ENCODE results near the gene ENO4. TPM values are rescaled to one million over a fixed set of nuclear protein-coding genes. Genes with fewer than 3 reads are reported as not detected.

Gene ENO4
- total and polyA plus RNA-seq, 9 of the 15 experiments (the other 6 are each of a cell fraction or from before 2014, with no cell fraction given), result 0.07 TPM; not detected in 8

DNA sequence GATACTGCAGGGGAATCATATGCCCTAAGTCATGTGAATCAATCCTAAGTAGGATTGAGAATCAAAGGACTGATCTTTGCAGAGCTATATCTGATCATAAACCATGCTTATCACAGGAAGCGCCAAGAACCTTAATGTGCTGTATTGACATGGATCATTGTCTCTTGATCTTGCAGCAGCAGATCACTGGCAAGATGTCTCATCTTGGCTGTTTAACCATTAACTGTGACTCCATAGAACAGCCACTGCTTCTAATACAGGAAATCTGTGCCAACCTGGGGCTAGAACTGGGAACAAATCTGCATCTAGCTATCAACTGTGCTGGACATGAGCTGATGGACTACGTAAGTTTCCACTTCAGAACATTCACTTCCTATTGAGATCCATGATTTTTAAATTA lies 21.6 kb downstream of the ENO4 start:
- H3K27me3 ChIP-seq (ENCODE audit: control insufficient read depth in 2 of 2, insufficient read depth in 2 of 2, low read length in 2 of 2), result no peaks in the 10 kb centered on the region; a peak in 1 of 5 replicates
- no peaks in the 10 kb centered on the region for H3K79me2 ChIP-seq (ENCODE audit: control insufficient read depth, insufficient read depth, low read length)
- POLR2A ChIA-PET, result no interaction called here
- H2AFZ ChIP-seq (ENCODE audit: low read depth, low read length), result no peak overlapping the region
- no peaks in the 10 kb centered on the region for H3K9me3 ChIP-seq (replicated peaks; ENCODE audit: control insufficient read depth, insufficient read depth, low read depth, low read length)
- ATAC-seq (no peak), FAIRE-seq (no peak), DNase-seq (ENCODE audit: extremely low read depth in 1 of 4, low spot score in 3 of 4) (no peak)
- in situ Hi-C loops (cut with MboI) (no loop called here), intact Hi-C loops (cut with micrococcal nuclease) (no loop called here)
- H4K20me1 ChIP-seq (replicated peaks; ENCODE audit: control insufficient read depth, insufficient read depth, low read length), result no peaks in the 10 kb centered on the region
- H3K36me3 ChIP-seq (ENCODE audit: control insufficient read depth, insufficient read depth, low read length), result no peaks in the 10 kb centered on the region
- no peak overlapping the region for H3K4me3 ChIP-seq
- H3K4me2 ChIP-seq (ENCODE audit: insufficient read depth, low read length), result no peak overlapping the region
- CTCF ChIA-PET (ENCODE audit: low intra/inter-chr PET ratio), result no interaction called here
- H3K4me1 ChIP-seq (replicated peaks in 1 of 2; ENCODE audit: control insufficient read depth in 2 of 2, insufficient read depth in 2 of 2, low read length in 2 of 2), result no peaks in the 10 kb centered on the region
- 7% methylated on average over 1 of the region's 2 CpGs for WGBS (ENCODE audit: insufficient coverage, low coverage, missing lambda C conversion rate)
- no peaks in the 10 kb centered on the region for H3K9me1 ChIP-seq (ENCODE audit: control insufficient read depth, insufficient read depth, low read length)
- H3K27ac ChIP-seq (ENCODE audit: extremely low read depth, low read depth, low read length), result no peak overlapping the region
- no TSS peak for BruUV-seq (replicated peaks)
- H3K9ac ChIP-seq (ENCODE audit: insufficient read depth in 1 of 2, low read depth in 2 of 2, low read length in 2 of 2), result no peak overlapping the region
- TF ChIP-seq, protein P1, sequence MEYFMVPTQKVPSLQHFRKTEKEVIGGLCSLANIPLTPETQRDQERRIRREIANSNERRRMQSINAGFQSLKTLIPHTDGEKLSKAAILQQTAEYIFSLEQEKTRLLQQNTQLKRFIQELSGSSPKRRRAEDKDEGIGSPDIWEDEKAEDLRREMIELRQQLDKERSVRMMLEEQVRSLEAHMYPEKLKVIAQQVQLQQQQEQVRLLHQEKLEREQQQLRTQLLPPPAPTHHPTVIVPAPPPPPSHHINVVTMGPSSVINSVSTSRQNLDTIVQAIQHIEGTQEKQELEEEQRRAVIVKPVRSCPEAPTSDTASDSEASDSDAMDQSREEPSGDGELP (CRISPR knock-in tag; IDR thresholded peaks at IDR 0.05; ENCODE audit: borderline replicate concordance), result no peak
- TF ChIP-seq, protein P2, sequence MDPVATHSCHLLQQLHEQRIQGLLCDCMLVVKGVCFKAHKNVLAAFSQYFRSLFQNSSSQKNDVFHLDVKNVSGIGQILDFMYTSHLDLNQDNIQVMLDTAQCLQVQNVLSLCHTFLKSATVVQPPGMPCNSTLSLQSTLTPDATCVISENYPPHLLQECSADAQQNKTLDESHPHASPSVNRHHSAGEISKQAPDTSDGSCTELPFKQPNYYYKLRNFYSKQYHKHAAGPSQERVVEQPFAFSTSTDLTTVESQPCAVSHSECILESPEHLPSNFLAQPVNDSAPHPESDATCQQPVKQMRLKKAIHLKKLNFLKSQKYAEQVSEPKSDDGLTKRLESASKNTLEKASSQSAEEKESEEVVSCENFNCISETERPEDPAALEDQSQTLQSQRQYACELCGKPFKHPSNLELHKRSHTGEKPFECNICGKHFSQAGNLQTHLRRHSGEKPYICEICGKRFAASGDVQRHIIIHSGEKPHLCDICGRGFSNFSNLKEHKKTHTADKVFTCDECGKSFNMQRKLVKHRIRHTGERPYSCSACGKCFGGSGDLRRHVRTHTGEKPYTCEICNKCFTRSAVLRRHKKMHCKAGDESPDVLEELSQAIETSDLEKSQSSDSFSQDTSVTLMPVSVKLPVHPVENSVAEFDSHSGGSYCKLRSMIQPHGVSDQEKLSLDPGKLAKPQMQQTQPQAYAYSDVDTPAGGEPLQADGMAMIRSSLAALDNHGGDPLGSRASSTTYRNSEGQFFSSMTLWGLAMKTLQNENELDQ (CRISPR knock-in tag; IDR thresholded peaks at IDR 0.05; ENCODE audit: borderline replicate concordance), result no peak
- TF ChIP-seq E2F4 (CRISPR knock-in tag; IDR thresholded peaks at IDR 0.05; ENCODE audit: low read depth) (no peak), COPS2 (conservative IDR thresholded peaks at IDR 0.05) (no peak), EGR1 (conservative IDR thresholded peaks at IDR 0.05) (no peak), KLF16 (IDR thresholded peaks at IDR 0.05) (no peak), SNIP1 (IDR thresholded peaks at IDR 0.05; ENCODE audit: low read depth) (no peak), JUND (IDR thresholded peaks at IDR 0.05; ENCODE audit: borderline replicate concordance, low read depth, low read length) (no peak), JUND (tag; IDR thresholded peaks at IDR 0.05; ENCODE audit: borderline replicate concordance, low read depth, low read length) (no peak), RB1 (IDR thresholded peaks at IDR 0.05; ENCODE audit: low read depth) (no peak), MAFG (tag; conservative IDR thresholded peaks at IDR 0.05) (no peak)
- TF ChIP-seq, protein P3, sequence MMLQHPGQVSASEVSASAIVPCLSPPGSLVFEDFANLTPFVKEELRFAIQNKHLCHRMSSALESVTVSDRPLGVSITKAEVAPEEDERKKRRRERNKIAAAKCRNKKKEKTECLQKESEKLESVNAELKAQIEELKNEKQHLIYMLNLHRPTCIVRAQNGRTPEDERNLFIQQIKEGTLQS (IDR thresholded peaks at IDR 0.05), result no peak
- TF ChIP-seq, protein P3 (CRISPR knock-in tag; conservative IDR thresholded peaks at IDR 0.05), result no peak
- TF ChIP-seq, protein P4, sequence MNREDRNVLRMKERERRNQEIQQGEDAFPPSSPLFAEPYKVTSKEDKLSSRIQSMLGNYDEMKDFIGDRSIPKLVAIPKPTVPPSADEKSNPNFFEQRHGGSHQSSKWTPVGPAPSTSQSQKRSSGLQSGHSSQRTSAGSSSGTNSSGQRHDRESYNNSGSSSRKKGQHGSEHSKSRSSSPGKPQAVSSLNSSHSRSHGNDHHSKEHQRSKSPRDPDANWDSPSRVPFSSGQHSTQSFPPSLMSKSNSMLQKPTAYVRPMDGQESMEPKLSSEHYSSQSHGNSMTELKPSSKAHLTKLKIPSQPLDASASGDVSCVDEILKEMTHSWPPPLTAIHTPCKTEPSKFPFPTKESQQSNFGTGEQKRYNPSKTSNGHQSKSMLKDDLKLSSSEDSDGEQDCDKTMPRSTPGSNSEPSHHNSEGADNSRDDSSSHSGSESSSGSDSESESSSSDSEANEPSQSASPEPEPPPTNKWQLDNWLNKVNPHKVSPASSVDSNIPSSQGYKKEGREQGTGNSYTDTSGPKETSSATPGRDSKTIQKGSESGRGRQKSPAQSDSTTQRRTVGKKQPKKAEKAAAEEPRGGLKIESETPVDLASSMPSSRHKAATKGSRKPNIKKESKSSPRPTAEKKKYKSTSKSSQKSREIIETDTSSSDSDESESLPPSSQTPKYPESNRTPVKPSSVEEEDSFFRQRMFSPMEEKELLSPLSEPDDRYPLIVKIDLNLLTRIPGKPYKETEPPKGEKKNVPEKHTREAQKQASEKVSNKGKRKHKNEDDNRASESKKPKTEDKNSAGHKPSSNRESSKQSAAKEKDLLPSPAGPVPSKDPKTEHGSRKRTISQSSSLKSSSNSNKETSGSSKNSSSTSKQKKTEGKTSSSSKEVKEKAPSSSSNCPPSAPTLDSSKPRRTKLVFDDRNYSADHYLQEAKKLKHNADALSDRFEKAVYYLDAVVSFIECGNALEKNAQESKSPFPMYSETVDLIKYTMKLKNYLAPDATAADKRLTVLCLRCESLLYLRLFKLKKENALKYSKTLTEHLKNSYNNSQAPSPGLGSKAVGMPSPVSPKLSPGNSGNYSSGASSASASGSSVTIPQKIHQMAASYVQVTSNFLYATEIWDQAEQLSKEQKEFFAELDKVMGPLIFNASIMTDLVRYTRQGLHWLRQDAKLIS (CRISPR knock-in tag; IDR thresholded peaks at IDR 0.05), result no peak
